Parathyroid adenoma (tissue), 2 donors: ENCODE results near the gene VEGFB.
A peak's percentile ranks its signal among the peaks of the same experiment; 100 is the strongest.

ENCODE experiments used
- H2AFZ ChIP-seq: fragments of 300-600 bp; sonication (generic); one replicate; pipeline ENCODE4 v1.7.0; 2017; ENCODE audit warnings: antibody characterized with exemption, mild to moderate bottlenecking
- H3K27ac ChIP-seq: fragments of 300-600 bp; sonication (generic); one replicate; pipeline ENCODE4 v1.7.0; 2017
- H3K27me3 ChIP-seq: fragments of 300-600 bp; sonication (generic); one replicate; pipeline ENCODE4 v1.7.0; 2017; ENCODE audit warnings: low read length; ENCODE audit not compliant: control insufficient read depth, insufficient read depth
- H3K36me3 ChIP-seq: fragments of 300-600 bp; sonication (generic); one replicate; pipeline ENCODE4 v1.7.0; 2017; ENCODE audit warnings: low read length; ENCODE audit not compliant: control insufficient read depth, insufficient read depth
- H3K4me1 ChIP-seq: fragments of 300-600 bp; sonication (generic); one replicate; pipeline ENCODE4 v1.7.0; 2017; ENCODE audit warnings: control low read depth
- H3K4me2 ChIP-seq: fragments of 300-600 bp; sonication (generic); one replicate; pipeline ENCODE4 v1.7.0; 2017; ENCODE audit warnings: low read length
- H3K4me3 ChIP-seq: fragments of 300-600 bp; sonication (generic); one replicate; pipeline ENCODE4 v1.7.0; 2017; ENCODE audit warnings: low read depth, low read length
- H3K79me2 ChIP-seq: fragments of 300-600 bp; sonication (generic); one replicate; pipeline ENCODE4 v1.7.0; 2017; ENCODE audit warnings: control low read depth
- H3K9ac ChIP-seq: fragments of 300-600 bp; sonication (generic); one replicate; pipeline ENCODE4 v1.7.0; 2017; ENCODE audit warnings: mild to moderate bottlenecking
- H3K9me3 ChIP-seq: fragments of 300-600 bp; sonication (generic); one replicate; pipeline ENCODE4 v1.7.0; 2017; ENCODE audit warnings: low read length; ENCODE audit not compliant: control insufficient read depth
- CTCF ChIP-seq: fragments of 300-600 bp; sonication (generic); IDR thresholded peaks from one replicate; pipeline ENCODE4 v1.7.0; 2017; ENCODE audit warnings: antibody characterized with exemption, mild to moderate bottlenecking
- donor health status: primary hyperparathyroidism.

The VEGFB gene

GRCh38 chr11:64223001-64223651 lies 11.3 kb upstream of the VEGFB start:
- no peak for TF ChIP-seq CTCF
- Histone ChIP-seq H2AFZ (no peak overlapping the region), H3K9ac (no peak overlapping the region), H3K79me2 (no peaks in the 10 kb centered on the region), H3K27ac (no peak overlapping the region), H3K9me3 (no peaks in the 10 kb centered on the region), H3K4me1 (peaks cover 7% of the 10 kb centered on the region), H3K27me3 (no peaks in the 10 kb centered on the region), H3K4me3 (no peak overlapping the region), H3K4me2 (no peak overlapping the region), H3K36me3 (no peaks in the 10 kb centered on the region)

- Histone ChIP-seq H3K4me3 (no peak overlapping the region), H3K36me3 (no peaks in the 10 kb centered on the region)
These were observed 10.1 kb upstream of the VEGFB start for GRCh38 chr11:64224151-64224890.

GRCh38 chr11:64224891-64225607 lies 9.3 kb upstream of the VEGFB start:
- H3K9me3 ChIP-seq, result no peaks in the 10 kb centered on the region
- H3K4me2 ChIP-seq, result peak overlapping the region; percentile 94
- peak overlapping the region; percentile 85 for H3K4me3 ChIP-seq
- H3K27ac ChIP-seq, result no peak overlapping the region
- no peaks in the 10 kb centered on the region for H3K27me3 ChIP-seq
- H2AFZ ChIP-seq, result peak overlapping the region; percentile 84
- H3K4me1 ChIP-seq, result peaks cover 7% of the 10 kb centered on the region
- no peaks in the 10 kb centered on the region for H3K79me2 ChIP-seq
- H3K36me3 ChIP-seq, result no peaks in the 10 kb centered on the region
- H3K9ac ChIP-seq, result no peak overlapping the region
- no peak for TF ChIP-seq CTCF

More at GRCh38 chr11:64224151-64224890, 10.1 kb upstream of the VEGFB start:
- TF ChIP-seq CTCF, result no peak
- no peaks in the 10 kb centered on the region for H3K27me3 ChIP-seq
- no peak overlapping the region for H3K9ac ChIP-seq
- no peak overlapping the region for H2AFZ ChIP-seq
- no peaks in the 10 kb centered on the region for H3K79me2 ChIP-seq
- H3K4me2 ChIP-seq, result no peak overlapping the region
- H3K27ac ChIP-seq, result no peak overlapping the region
- no peaks in the 10 kb centered on the region for H3K9me3 ChIP-seq
- peaks cover 7% of the 10 kb centered on the region for H3K4me1 ChIP-seq

GRCh38 chr11:64225608-64226506 lies 8.5 kb upstream of the VEGFB start, which contains the start of the genes NUDT22 and TRPT1:
TSS of gene NUDT22 (plus strand) at chr11:64226274. CDS start at chr11:64226653, 379 bp downstream.
TSS of gene TRPT1 (minus strand) at chr11:64226186. CDS start at chr11:64225860, 326 bp downstream.
- no peak for TF ChIP-seq CTCF
- H3K4me3 ChIP-seq, result peak within 1 kb of the TSS; percentile 85

More at GRCh38 chr11:64225608-64226506, 8.5 kb upstream of the VEGFB start, which contains the start of the genes NUDT22 and TRPT1:
- peak within 1 kb of the TSS; percentile 53 for H3K9ac ChIP-seq
- peak within 1 kb of the TSS; percentile 94 for H3K4me2 ChIP-seq
- H3K4me1 ChIP-seq, result peaks cover 7% of the 10 kb centered on the region
- H3K9me3 ChIP-seq, result no peaks in the 10 kb centered on the region
- peak within 1 kb of the TSS; percentile 67 for H3K27ac ChIP-seq
- H3K79me2 ChIP-seq, result no peaks in the 10 kb centered on the region
- H3K27me3 ChIP-seq, result no peaks in the 10 kb centered on the region
- peak within 1 kb of the TSS; percentile 84 for H2AFZ ChIP-seq
- no peaks in the 10 kb centered on the region for H3K36me3 ChIP-seq
